ENCODE measurements around the gene TFB1M. TPM values are rescaled to one million over a fixed set of nuclear protein-coding genes. Genes with fewer than 3 reads are reported as not detected.

TFB1M gene
- total and polyA plus RNA-seq, 2 experiments from 2014 or later, result 10.3 to 11.2 TPM

- Histone ChIP-seq H3K9me2 (replicated peaks; ENCODE audit: insufficient read depth) (no peaks in the 10 kb centered on the region), H3K79me2 (no peaks in the 10 kb centered on the region), H2AFZ (no peak overlapping the region), H3K27me3 (no peaks in the 10 kb centered on the region), H3K36me3 (replicated peaks; ENCODE audit: insufficient read depth, low read depth) (no peaks in the 10 kb centered on the region), H3K27ac (no peak overlapping the region), H3K4me1 (ENCODE audit: insufficient read depth) (no peaks in the 10 kb centered on the region), H3K9me3 (ENCODE audit: low read depth) (no peaks in the 10 kb centered on the region), H3K4me2 (no peak overlapping the region), H4K20me1 (ENCODE audit: insufficient read depth, poor library complexity, severe bottlenecking) (no peaks in the 10 kb centered on the region), H3K4me3 (no peak overlapping the region)
- 95% methylated on average over 23 of the region's 23 CpGs for WGBS (ENCODE audit: low lambda C conversion rate, missing lambda C conversion rate)
- no peak for TF ChIP-seq EZH2phosphoT487 (IDR thresholded peaks at IDR 0.05; ENCODE audit: low read depth, severe bottlenecking, unreplicated experiment)
- TF ChIP-seq CTCF (IDR thresholded peaks at IDR 0.05; ENCODE audit: poor library complexity), result no peak
- TF ChIP-seq EZH2 (IDR thresholded peaks at IDR 0.05; ENCODE audit: borderline replicate concordance), result no peak
- DNase-seq (ENCODE audit: low spot score), result no peak
Measured at GRCh38 chr6:155213611-155214372, 100.5 kb downstream of the TFB1M start.

GRCh38 chr6:155212616-155213380 lies 101.5 kb downstream of the TFB1M start:
- Histone ChIP-seq H3K36me3 (replicated peaks; ENCODE audit: insufficient read depth, low read depth) (no peaks in the 10 kb centered on the region), H3K9me3 (ENCODE audit: low read depth) (no peaks in the 10 kb centered on the region), H3K4me2 (no peak overlapping the region), H3K27me3 (no peaks in the 10 kb centered on the region), H3K79me2 (no peaks in the 10 kb centered on the region), H3K9me2 (replicated peaks; ENCODE audit: insufficient read depth) (no peaks in the 10 kb centered on the region), H2AFZ (no peak overlapping the region), H3K27ac (no peak overlapping the region), H3K4me3 (no peak overlapping the region), H4K20me1 (ENCODE audit: insufficient read depth, poor library complexity, severe bottlenecking) (no peaks in the 10 kb centered on the region), H3K4me1 (ENCODE audit: insufficient read depth) (no peaks in the 10 kb centered on the region)
- 85% methylated on average over 16 of the region's 16 CpGs for WGBS (ENCODE audit: low lambda C conversion rate, missing lambda C conversion rate)
- TF ChIP-seq EZH2phosphoT487 (IDR thresholded peaks at IDR 0.05; ENCODE audit: low read depth, severe bottlenecking, unreplicated experiment) (no peak), EZH2 (IDR thresholded peaks at IDR 0.05; ENCODE audit: borderline replicate concordance) (no peak), CTCF (IDR thresholded peaks at IDR 0.05; ENCODE audit: poor library complexity) (no peak)
- DNase-seq (ENCODE audit: low spot score), result no peak

- H3K27ac ChIP-seq, result no peak overlapping the region
- no peaks in the 10 kb centered on the region for H3K4me1 ChIP-seq (ENCODE audit: insufficient read depth)
- no peaks in the 10 kb centered on the region for H3K9me2 ChIP-seq (replicated peaks; ENCODE audit: insufficient read depth)
- no peak for DNase-seq (ENCODE audit: low spot score)
- H3K79me2 ChIP-seq, result no peaks in the 10 kb centered on the region
- no peaks in the 10 kb centered on the region for H4K20me1 ChIP-seq (ENCODE audit: insufficient read depth, poor library complexity, severe bottlenecking)
- H3K9me3 ChIP-seq (ENCODE audit: low read depth), result no peaks in the 10 kb centered on the region
- H3K4me2 ChIP-seq, result no peak overlapping the region
- H3K36me3 ChIP-seq (replicated peaks; ENCODE audit: insufficient read depth, low read depth), result no peaks in the 10 kb centered on the region
- no peaks in the 10 kb centered on the region for H3K27me3 ChIP-seq
- 80% methylated on average over 3 of the region's 3 CpGs for WGBS (ENCODE audit: low lambda C conversion rate, missing lambda C conversion rate)
- H2AFZ ChIP-seq, result no peak overlapping the region
- H3K4me3 ChIP-seq, result no peak overlapping the region
- TF ChIP-seq EZH2 (IDR thresholded peaks at IDR 0.05; ENCODE audit: borderline replicate concordance) (no peak), CTCF (IDR thresholded peaks at IDR 0.05; ENCODE audit: poor library complexity) (no peak), EZH2phosphoT487 (IDR thresholded peaks at IDR 0.05; ENCODE audit: low read depth, severe bottlenecking, unreplicated experiment) (no peak)
Measured at GRCh38 chr6:155212106-155212505, 102.2 kb downstream of the TFB1M start.

All from hepatocyte (in vitro differentiated cells).